NCI-H748 treated with DMSO at 0.1 percent for 48 hours (cell line): ENCODE results near the gene GJB4.
"Not testable (repeated sequence)": the region's sequence is repeated elsewhere in the genome, so short reads cannot be mapped to it uniquely, and the experiment has no call there.

Experiments used
- DNase-seq: peaks from one replicate; lab custom pipeline; 2025; lab: John Stamatoyannopoulos, UW

Gene GJB4

GRCh38 chr1:34746785-34747637 lies 12.5 kb upstream of the GJB4 start:
- no peak for DNase-seq

DNA sequence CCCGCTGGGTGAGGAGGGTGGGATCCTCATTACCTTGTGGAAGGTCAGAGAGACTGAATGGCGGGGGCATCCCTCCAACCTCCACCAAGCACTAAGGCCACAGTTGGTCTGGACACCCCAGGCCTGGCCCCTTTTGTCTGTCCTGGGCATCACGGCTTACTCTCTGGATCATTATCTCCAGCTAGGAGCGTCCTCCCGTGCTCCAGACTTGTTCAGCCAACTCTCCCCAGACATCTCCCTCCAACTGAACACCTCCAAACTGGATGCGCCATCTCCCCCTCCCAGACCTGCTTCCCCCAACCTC lies 11.9 kb upstream of the GJB4 start:
- no peak for DNase-seq

DNA sequence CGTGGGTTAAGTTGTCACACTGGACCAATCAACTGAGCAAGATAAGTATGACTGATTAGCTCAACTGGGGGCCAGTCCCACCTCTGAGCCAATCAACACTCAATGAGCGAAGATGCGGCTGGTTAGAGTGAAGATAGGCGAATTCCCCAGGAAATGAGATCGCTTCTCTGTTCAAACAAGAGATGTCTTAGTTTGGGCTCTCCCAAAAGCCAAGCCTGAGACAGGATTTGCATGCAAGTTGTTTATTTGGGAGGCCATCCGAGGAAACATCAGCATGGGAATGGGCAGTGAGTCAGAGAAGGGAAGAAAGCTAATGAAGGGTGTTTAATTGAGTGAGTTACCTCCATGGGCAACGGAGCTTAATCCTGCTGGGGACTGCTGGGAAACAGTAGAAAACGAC lies 9.5 kb upstream of the GJB4 start:
- DNase-seq: no peak

- no peak for DNase-seq
Measured at GRCh38 chr1:34750610-34751009, 8.9 kb upstream of the GJB4 start.

GRCh38 chr1:34753163-34753562 lies 6.4 kb upstream of the GJB4 start:
- DNase-seq: no peak

DNA sequence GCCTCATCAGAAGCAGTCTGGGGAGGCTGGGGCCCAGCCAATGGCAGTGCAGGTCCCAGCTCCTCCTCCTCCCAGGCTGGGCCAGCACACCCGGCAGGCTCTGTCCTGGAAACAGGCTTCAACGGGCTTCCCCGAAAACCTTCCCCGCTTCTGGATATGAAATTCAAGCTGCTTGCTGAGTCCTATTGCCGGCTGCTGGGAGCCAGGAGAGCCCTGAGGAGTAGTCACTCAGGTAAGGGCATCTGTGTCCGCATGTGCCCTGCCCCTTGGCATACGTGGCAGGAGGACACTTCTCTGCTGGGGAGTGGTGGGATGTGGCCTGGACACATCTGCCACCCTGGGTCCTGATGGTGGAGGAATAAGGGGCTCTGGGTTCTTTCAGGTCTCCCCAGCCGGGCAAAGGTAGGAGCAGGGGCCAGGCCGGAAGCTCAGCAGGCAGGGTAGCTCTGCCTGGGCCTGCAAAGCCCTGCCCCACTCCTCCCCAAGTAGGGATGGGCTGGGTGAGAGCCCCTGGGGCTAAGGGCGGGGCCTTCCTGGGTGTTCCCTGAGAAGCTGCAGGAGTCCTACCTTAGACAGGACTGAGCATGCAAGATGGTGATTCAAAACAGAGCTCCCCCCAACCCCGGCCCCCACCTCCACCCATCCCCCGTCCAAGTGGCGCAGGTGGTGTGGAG lies 4.4 kb upstream of the GJB4 start, which contains the start of gene GJB5:
GJB5 (plus strand) TSS at position 84 of the 674 bp plus-strand sequence. CDS start 2,284 bp downstream, outside the sequence.
- DNase-seq: no peak

- no peak for DNase-seq
Measured at GRCh38 chr1:34755961-34756360, 3.6 kb upstream of the GJB4 start.

DNA sequence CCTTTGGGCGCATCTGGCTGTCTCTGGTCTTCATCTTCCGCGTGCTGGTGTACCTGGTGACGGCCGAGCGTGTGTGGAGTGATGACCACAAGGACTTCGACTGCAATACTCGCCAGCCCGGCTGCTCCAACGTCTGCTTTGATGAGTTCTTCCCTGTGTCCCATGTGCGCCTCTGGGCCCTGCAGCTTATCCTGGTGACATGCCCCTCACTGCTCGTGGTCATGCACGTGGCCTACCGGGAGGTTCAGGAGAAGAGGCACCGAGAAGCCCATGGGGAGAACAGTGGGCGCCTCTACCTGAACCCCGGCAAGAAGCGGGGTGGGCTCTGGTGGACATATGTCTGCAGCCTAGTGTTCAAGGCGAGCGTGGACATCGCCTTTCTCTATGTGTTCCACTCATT lies 2.2 kb upstream of the GJB4 start:
- no peak for DNase-seq

GRCh38 chr1:34758751-34759150 lies 789 bp upstream of the GJB4 start:
- no peak for DNase-seq

DNA sequence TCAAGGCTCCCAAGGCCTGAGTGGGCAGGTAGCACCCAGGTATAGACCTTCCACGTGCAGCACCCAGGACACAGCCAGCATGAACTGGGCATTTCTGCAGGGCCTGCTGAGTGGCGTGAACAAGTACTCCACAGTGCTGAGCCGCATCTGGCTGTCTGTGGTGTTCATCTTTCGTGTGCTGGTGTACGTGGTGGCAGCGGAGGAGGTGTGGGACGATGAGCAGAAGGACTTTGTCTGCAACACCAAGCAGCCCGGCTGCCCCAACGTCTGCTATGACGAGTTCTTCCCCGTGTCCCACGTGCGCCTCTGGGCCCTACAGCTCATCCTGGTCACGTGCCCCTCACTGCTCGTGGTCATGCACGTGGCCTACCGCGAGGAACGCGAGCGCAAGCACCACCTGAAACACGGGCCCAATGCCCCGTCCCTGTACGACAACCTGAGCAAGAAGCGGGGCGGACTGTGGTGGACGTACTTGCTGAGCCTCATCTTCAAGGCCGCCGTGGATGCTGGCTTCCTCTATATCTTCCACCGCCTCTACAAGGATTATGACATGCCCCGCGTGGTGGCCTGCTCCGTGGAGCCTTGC lies 1.7 kb downstream of the GJB4 start:
- no peak for DNase-seq

DNA sequence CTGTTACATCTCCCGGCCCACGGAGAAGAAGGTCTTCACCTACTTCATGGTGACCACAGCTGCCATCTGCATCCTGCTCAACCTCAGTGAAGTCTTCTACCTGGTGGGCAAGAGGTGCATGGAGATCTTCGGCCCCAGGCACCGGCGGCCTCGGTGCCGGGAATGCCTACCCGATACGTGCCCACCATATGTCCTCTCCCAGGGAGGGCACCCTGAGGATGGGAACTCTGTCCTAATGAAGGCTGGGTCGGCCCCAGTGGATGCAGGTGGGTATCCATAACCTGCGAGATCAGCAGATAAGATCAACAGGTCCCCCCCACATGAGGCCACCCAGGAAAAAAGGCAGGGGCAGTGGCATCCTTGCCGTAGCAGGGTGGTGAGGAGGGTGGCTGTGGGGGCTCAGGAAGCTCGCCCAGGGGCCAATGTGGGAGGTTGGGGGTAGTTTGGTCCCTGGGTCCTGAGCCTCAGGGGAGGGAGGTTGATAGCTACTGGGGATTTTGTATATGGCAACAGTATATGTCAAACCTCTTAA lies 2.3 kb downstream of the GJB4 start:
- no peak for DNase-seq

DNA sequence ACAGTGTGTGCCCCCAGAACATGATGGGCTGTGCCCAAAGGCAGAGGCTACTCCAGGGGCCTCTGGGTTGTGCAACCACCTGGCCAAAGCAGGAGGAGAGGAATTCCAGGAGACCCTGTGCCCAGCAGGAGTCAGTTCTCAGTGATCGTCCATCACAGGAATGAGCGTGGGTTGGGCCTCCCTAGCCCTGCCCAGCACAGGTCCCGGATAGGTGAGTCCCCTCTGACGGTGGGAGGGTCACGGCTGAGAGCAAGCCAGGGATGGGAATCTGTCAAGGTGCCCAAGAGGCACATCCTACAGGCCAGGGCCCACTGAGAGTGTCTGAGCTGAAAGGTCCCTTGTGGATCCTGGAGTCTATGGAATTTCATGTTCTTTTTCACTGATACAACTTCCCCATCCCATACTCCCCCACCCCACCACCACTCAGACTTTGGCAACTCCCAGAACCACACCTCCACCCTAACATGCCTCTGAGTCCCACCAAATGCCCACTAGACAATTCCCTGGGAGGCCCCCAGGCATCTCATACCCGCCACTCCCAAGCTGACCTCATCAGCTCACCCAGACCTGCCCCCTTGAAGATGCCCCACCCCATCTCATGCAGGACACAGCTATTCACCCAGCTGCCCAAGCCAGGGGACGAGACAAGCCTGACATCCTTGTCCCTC lies 3.1 kb downstream of the GJB4 start:
- DNase-seq: no peak

GRCh38 chr1:34763142-34763781 lies 3.7 kb downstream of the GJB4 start:
- no peak for DNase-seq

GRCh38 chr1:34768856-34769255 lies 9.3 kb downstream of the GJB4 start:
- no peak for DNase-seq

DNA sequence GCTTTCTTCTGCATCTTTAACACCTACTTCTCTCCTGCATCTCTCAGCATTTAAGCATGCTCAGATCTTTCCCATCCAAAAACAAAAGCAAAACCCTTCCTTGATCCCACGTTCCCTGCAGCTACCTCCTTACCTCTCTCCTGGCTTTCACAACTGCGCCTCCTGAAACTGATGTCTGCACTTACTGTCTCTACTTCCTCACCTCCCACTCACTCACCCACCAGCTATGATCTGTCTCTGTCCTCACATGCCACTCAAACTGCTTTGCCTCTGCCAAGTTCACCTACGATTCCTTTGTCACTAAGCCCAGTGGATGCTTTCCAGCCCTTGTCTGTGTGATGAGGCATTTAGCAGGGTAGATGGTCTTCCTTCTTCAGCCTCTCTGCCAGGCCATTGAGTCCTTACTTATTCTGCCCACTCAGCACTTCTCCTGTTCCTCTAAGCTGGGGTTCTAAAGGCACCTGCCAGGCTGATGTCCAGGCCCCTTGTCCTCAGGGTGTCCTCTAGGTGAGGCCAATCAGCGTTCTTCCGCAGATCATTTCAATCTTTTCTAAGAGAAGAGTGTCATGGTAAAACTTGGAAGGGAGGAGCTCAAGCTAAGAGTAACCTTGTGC lies 11.5 kb downstream of the GJB4 start:
- DNase-seq: no peak

DNA sequence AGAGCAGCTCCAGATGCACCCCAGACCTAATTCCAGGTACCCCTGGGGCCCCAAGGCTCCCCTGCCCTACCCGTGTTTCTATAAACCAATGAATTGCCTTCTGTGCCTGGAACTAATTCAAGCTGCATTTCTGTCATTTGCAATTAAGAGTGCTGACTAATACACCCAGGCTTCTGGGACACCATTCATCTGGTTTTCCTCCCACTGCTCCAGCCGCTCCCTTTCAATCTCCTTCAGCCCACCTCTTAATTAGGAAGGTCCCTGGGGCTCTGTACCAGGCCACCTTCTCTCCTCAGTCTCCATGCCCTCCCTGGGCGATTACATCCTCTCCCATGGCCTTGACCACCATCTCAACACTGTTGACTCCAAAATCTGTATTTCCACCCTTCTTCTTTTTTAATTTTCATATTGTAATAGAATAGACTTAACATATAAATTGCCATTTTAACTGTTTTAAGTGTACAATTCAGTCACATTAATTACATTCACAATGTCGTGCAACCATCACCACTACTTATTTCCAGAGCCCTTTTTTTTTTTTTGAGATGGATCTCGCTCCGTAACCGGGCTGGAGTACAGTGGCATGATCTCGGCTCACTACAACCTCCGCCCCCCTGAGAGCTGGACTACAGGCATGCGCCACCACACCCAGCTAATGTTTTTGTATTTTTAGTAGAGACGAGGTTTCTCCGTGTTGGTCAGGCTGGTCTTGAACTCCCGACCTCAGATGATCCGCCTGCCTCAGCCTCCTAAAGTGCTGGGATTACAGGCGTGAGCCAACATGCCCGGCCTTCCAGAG lies 12.2 kb downstream of the GJB4 start:
- DNase-seq: no peak

DNA sequence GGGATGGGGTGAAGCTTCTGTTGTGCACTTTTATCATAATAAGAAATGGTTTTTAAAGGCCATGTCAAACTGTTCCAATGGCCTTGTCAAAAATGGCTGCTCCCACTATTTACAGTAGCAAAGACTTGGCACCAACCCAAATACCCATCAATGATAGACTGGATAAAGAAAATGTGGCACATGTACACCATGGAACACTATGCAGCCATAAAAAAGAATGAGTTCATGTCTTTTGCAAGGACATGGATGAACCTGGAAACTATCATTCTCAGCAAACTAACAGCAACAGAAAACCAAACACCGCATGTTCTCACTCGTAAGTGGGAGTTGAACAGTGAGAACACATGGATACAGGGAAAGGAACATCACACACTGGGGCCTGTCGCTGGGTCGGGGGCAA lies 13.6 kb downstream of the GJB4 start:
- DNase-seq: not testable (repeated sequence)

DNA sequence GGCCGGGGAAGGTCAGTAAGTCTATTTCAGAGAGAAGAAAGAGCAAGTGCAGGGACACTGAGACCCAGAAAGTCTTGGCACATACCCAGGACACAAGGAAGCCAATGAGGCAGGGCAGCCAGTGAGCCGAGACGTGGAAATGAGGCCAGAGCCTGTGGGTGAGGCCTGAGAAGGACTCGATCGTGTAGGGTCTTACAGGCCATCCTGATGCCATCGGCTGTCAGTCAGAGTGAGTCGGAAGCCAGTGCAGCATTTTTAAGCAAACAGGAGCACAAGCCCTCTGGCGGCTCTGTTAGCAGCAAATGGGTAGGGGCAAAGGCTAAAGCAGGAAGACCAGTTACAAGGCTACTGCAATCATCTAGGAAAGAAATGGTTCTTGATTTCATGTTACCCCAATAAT lies 15.4 kb downstream of the GJB4 start:
- DNase-seq: no peak

- DNase-seq: no peak
Measured at GRCh38 chr1:34776911-34777310, 17.4 kb downstream of the GJB4 start.

DNA sequence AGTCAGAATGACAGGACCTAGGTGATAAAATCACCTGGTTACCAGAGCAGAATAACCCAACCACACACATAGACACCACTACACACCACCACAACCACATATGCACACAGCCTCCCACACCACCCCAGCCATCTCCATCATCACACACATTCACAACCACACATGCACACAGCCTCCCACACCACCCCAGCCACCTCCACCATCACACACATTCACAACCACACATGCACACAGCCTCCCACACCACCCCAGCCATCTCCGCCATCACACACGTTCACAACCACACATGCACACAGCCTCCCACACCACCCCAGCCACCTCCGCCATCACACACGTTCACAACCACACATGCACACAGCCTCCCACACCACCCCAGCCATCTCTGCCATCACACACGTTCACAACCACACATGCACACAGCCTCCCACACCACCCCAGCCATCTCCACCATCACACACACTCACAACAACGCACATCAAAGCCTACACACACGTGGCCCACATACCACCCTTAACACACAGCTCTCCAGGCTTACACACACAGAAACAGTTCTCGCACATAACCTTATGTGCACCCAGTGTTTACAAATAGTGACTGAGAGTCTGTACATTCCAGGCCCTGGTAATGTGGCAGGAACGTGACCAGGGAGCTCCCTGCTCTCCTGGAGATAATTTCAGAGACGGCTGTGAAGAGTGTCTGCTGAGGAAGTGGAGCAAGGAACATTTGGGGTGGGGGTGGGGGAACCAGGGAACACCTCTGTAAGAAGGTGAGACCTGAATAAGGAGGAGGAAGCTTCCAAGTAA lies 18.2 kb downstream of the GJB4 start:
- DNase-seq: no peak
